ENCODE results near the gene TNP1.

Gene TNP1

GRCh38 chr2:216877085-216877484 is 17.2 kb upstream of the TNP1 start:
- no peaks in the 10 kb centered on the region for H3K36me3 ChIP-seq (ENCODE audit: control insufficient read depth, insufficient read depth, low read length)
- DNase-seq (ENCODE audit: low read depth, low spot score) = no peak
- no peak overlapping the region for H3K27ac ChIP-seq (ENCODE audit: low read length)
- no peak overlapping the region for H3K4me3 ChIP-seq (ENCODE audit: low read length)
- no CpG with 5 or more reads among the region's 3 CpGs for WGBS (ENCODE audit: insufficient coverage, insufficient read length)
- H3K4me1 ChIP-seq (ENCODE audit: control insufficient read depth, insufficient read depth, low read length) = no peaks in the 10 kb centered on the region
- no peaks in the 10 kb centered on the region; the same call in 1 of the 2 replicates for H3K9me3 ChIP-seq (ENCODE audit: control insufficient read depth, insufficient read depth, low read length)
- no peaks in the 10 kb centered on the region for H3K27me3 ChIP-seq (ENCODE audit: control insufficient read depth, insufficient read depth, low read length)

GRCh38 chr2:216875862-216876261 is 16.0 kb upstream of the TNP1 start:
- Histone ChIP-seq H3K36me3 (ENCODE audit: control insufficient read depth, insufficient read depth, low read length) (no peaks in the 10 kb centered on the region), H3K27me3 (ENCODE audit: control insufficient read depth, insufficient read depth, low read length) (no peaks in the 10 kb centered on the region), H3K27ac (ENCODE audit: low read length) (no peak overlapping the region), H3K4me3 (ENCODE audit: low read length) (no peak overlapping the region), H3K4me1 (ENCODE audit: control insufficient read depth, insufficient read depth, low read length) (no peaks in the 10 kb centered on the region), H3K9me3 (ENCODE audit: control insufficient read depth, insufficient read depth, low read length) (no peaks in the 10 kb centered on the region; the same call in 1 of the 2 replicates)
- DNase-seq (ENCODE audit: low read depth, low spot score) = no peak
- no CpG with 5 or more reads among the region's 2 CpGs for WGBS (ENCODE audit: insufficient coverage, insufficient read length)

DNA sequence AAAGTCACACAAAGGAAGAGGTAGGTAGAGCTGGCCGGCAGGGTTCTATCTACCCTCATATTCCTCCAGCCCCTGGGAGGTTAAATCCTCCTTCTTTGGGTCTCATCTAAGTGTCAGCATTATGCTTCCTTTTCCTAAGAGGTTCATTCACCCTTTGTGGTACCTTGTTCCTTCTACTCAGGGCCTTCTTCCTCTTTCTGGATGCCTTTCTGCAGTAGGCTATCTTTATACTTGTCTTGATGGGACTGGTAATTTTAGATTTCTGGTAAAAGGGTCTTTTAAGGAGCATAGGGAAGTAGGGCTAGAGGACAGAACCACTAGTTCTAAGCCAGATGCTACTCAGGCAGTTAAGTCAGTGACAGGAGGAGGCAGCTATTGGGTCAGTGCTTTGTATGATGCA is 13.7 kb upstream of the TNP1 start:
- Histone ChIP-seq H3K27ac (ENCODE audit: low read length) (no peak overlapping the region), H3K27me3 (ENCODE audit: control insufficient read depth, insufficient read depth, low read length) (no peaks in the 10 kb centered on the region), H3K4me3 (ENCODE audit: low read length) (no peak overlapping the region), H3K9me3 (ENCODE audit: control insufficient read depth, insufficient read depth, low read length) (no peaks in the 10 kb centered on the region), H3K4me1 (ENCODE audit: control insufficient read depth, insufficient read depth, low read length) (no peaks in the 10 kb centered on the region), H3K36me3 (ENCODE audit: control insufficient read depth, insufficient read depth, low read length) (no peaks in the 10 kb centered on the region)
- WGBS (ENCODE audit: insufficient coverage, insufficient read length) = no CpG with 5 or more reads among the region's 1 CpG
- no peak for DNase-seq (ENCODE audit: low read depth, low spot score)

DNA sequence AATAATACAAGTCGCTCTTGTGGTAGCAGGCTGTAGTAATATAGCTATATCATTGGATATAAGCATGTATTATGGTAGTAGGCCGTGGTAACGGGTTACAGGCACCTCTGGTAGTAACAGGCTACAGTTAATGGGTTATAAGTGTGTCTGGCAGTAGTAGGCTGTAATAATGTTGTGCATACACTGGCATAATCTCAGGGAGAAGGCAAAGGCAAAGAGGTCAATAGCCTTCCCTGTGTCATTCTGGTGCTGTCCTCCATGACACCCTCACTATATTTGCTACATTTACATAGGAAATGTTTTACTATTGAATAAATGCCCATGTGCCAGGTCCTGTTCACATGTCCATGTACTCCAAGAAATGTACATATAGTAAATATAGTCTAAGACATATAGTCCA is 12.8 kb upstream of the TNP1 start:
- H3K27me3 ChIP-seq (ENCODE audit: control insufficient read depth, insufficient read depth, low read length) = no peaks in the 10 kb centered on the region
- no CpG with 5 or more reads among the region's 3 CpGs for WGBS (ENCODE audit: insufficient coverage, insufficient read length)
- no peaks in the 10 kb centered on the region for H3K4me1 ChIP-seq (ENCODE audit: control insufficient read depth, insufficient read depth, low read length)
- no peak for DNase-seq (ENCODE audit: low read depth, low spot score)
- no peak overlapping the region for H3K27ac ChIP-seq (ENCODE audit: low read length)
- no peaks in the 10 kb centered on the region for H3K9me3 ChIP-seq (ENCODE audit: control insufficient read depth, insufficient read depth, low read length)
- no peaks in the 10 kb centered on the region for H3K36me3 ChIP-seq (ENCODE audit: control insufficient read depth, insufficient read depth, low read length)
- no peak overlapping the region for H3K4me3 ChIP-seq (ENCODE audit: low read length)

DNA sequence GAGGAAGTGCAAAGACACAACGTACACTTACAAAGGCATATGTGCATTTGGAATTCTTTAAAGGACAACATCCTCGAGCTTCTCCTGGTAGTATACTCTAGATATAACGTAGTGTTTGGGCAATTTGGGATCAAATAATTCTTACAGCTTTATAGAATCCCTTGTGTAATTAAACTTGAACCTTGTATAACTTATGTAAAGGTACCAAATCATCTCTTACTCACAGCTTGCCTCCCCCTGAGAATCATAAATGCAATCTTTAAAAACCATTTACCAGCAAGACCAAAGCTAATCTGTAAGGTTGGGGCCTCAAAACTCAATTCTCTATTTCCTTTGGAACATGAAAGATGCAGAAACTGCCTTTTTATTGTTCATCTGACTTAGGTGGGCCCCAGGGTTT is 12.2 kb upstream of the TNP1 start:
- H3K4me3 ChIP-seq (ENCODE audit: low read length) = no peak overlapping the region
- no CpG with 5 or more reads among the region's 3 CpGs for WGBS (ENCODE audit: insufficient coverage, insufficient read length)
- DNase-seq (ENCODE audit: low read depth, low spot score) = no peak
- no peaks in the 10 kb centered on the region for H3K27me3 ChIP-seq (ENCODE audit: control insufficient read depth, insufficient read depth, low read length)
- no peak overlapping the region for H3K27ac ChIP-seq (ENCODE audit: low read length)
- H3K9me3 ChIP-seq (ENCODE audit: control insufficient read depth, insufficient read depth, low read length) = no peaks in the 10 kb centered on the region
- H3K36me3 ChIP-seq (ENCODE audit: control insufficient read depth, insufficient read depth, low read length) = no peaks in the 10 kb centered on the region
- H3K4me1 ChIP-seq (ENCODE audit: control insufficient read depth, insufficient read depth, low read length) = no peaks in the 10 kb centered on the region

- no CpG with 5 or more reads among the region's 4 CpGs for WGBS (ENCODE audit: insufficient coverage, insufficient read length)
These were observed 11.6 kb upstream of the TNP1 start for GRCh38 chr2:216871333-216871934.

DNA sequence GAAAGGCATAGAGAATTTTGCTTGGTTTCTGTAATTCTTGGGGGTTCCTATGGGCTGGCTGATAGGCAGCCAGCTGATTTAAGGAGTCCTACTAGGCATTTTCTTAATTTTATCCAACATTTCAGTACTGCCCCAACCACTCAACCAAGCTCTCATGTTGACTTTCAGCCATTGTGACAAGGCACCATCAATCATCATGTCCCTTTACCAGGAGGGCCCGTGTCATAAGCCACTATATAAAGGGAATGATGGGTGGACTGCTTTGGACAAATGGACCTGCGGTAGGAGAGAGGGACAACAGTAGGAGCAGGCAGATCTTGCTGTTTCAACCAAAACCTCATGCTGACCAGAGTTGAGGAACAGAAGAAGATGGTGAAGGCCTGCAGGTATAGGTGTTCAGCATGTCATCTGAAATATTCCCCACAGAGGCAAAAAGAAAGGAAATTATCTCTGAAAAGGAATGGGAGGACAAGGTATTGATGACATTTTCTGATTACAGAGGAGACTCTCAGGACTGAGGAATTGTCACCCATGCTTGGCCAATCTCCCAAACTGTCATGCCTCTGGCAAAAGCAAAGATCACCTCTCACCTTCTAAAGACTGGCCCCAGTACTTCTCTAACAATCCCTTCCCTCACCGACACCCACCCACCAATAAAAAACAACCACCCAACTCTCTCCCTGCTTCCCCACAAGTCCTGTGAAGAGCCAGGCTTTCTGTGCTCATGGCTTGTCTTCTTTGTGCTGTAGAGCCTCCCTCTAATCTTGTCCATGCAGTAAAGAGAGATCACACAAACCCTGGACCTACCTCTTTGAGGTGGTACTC is 10.9 kb upstream of the TNP1 start:
- 100% methylated on average over 1 of the region's 3 CpGs for WGBS (ENCODE audit: insufficient coverage, insufficient read length)
- H3K4me3 ChIP-seq (ENCODE audit: low read length) = no peak overlapping the region
- no peak for DNase-seq (ENCODE audit: low read depth, low spot score)
- H3K9me3 ChIP-seq (ENCODE audit: control insufficient read depth, insufficient read depth, low read length) = no peaks in the 10 kb centered on the region
- H3K27me3 ChIP-seq (ENCODE audit: control insufficient read depth, insufficient read depth, low read length) = no peaks in the 10 kb centered on the region
- H3K27ac ChIP-seq (ENCODE audit: low read length) = no peak overlapping the region
- no peaks in the 10 kb centered on the region for H3K36me3 ChIP-seq (ENCODE audit: control insufficient read depth, insufficient read depth, low read length)
- no peaks in the 10 kb centered on the region for H3K4me1 ChIP-seq (ENCODE audit: control insufficient read depth, insufficient read depth, low read length)

More at GRCh38 chr2:216871333-216871934, 11.6 kb upstream of the TNP1 start:
- Histone ChIP-seq H3K4me3 (ENCODE audit: low read length) (no peak overlapping the region), H3K27ac (ENCODE audit: low read length) (no peak overlapping the region), H3K9me3 (ENCODE audit: control insufficient read depth, insufficient read depth, low read length) (no peaks in the 10 kb centered on the region), H3K27me3 (ENCODE audit: control insufficient read depth, insufficient read depth, low read length) (no peaks in the 10 kb centered on the region), H3K4me1 (ENCODE audit: control insufficient read depth, insufficient read depth, low read length) (no peaks in the 10 kb centered on the region), H3K36me3 (ENCODE audit: control insufficient read depth, insufficient read depth, low read length) (no peaks in the 10 kb centered on the region)
- DNase-seq (ENCODE audit: low read depth, low spot score) = no peak

- H3K36me3 ChIP-seq (ENCODE audit: control insufficient read depth, insufficient read depth, low read length) = no peaks in the 10 kb centered on the region
- DNase-seq (ENCODE audit: low read depth, low spot score) = no peak
- H3K4me1 ChIP-seq (ENCODE audit: control insufficient read depth, insufficient read depth, low read length) = no peaks in the 10 kb centered on the region
- H3K27me3 ChIP-seq (ENCODE audit: control insufficient read depth, insufficient read depth, low read length) = no peaks in the 10 kb centered on the region
- WGBS (ENCODE audit: insufficient coverage, insufficient read length) = no CpG with 5 or more reads among the region's 3 CpGs
- H3K9me3 ChIP-seq (ENCODE audit: control insufficient read depth, insufficient read depth, low read length) = no peaks in the 10 kb centered on the region
- H3K4me3 ChIP-seq (ENCODE audit: low read length) = no peak overlapping the region
- H3K27ac ChIP-seq (ENCODE audit: low read length) = no peak overlapping the region
These were observed 6.7 kb upstream of the TNP1 start for GRCh38 chr2:216866515-216867095.

DNA sequence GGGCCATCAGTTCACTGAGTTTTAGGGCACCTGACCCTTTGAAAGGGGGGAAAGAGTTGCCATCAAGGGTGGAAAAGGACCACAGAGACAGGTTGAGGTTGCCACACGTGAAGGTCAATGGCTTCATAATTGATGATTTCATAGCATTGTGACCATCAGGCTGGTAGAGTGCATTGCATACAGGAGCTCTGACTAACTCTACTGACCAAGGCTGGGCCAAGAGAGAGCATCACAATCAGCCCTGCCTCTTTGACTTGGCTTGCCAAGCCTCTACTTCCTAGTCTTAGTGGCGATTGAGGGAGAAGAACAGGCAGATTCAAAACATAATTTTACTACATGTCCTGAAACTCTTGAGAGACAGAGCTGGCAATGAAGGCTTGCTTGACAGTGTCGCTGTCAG is 5.8 kb upstream of the TNP1 start:
- DNase-seq (ENCODE audit: low read depth, low spot score) = no peak
- no peaks in the 10 kb centered on the region for H3K27me3 ChIP-seq (ENCODE audit: control insufficient read depth, insufficient read depth, low read length)

DNA sequence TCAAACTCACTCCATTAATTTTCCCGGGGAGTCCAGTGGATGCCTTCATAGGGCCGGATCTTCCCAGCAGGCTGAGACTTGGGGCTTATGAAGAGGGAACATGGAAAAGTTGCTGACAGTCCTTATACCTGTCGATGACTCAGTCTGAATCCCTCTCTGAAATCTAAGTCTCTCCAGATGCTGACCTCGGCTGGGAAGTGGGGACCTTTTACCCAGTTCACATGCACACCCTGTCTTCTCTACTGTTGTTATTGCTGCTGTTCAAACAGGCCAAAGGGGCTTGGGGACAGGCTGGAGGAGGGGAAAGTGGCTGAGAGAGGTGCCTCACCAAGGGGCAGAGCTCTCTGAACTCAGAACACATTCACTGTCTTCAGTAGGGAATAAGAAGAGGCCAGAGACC is 4.1 kb upstream of the TNP1 start:
- Histone ChIP-seq H3K4me1 (ENCODE audit: control insufficient read depth, insufficient read depth, low read length) (no peaks in the 10 kb centered on the region), H3K4me3 (ENCODE audit: low read length) (no peak overlapping the region), H3K27ac (ENCODE audit: low read length) (no peak overlapping the region), H3K27me3 (ENCODE audit: control insufficient read depth, insufficient read depth, low read length) (no peaks in the 10 kb centered on the region), H3K36me3 (ENCODE audit: control insufficient read depth, insufficient read depth, low read length) (no peaks in the 10 kb centered on the region), H3K9me3 (ENCODE audit: control insufficient read depth, insufficient read depth, low read length) (no peaks in the 10 kb centered on the region)
- whole genome bisulfite sequencing (ENCODE audit: insufficient coverage, insufficient read length) = no CpG with 5 or more reads among the region's 4 CpGs
- DNase-seq (ENCODE audit: low read depth, low spot score) = no peak

More for the DNA sequence above, 5.8 kb upstream of the TNP1 start:
- Histone ChIP-seq H3K4me1 (ENCODE audit: control insufficient read depth, insufficient read depth, low read length) (no peaks in the 10 kb centered on the region), H3K36me3 (ENCODE audit: control insufficient read depth, insufficient read depth, low read length) (no peaks in the 10 kb centered on the region), H3K27ac (ENCODE audit: low read length) (no peak overlapping the region), H3K4me3 (ENCODE audit: low read length) (no peak overlapping the region), H3K9me3 (ENCODE audit: control insufficient read depth, insufficient read depth, low read length) (no peaks in the 10 kb centered on the region)
- WGBS (ENCODE audit: insufficient coverage, insufficient read length) = no CpG with 5 or more reads among the region's 3 CpGs
